ENCODE data around the gene GPC6.

The GPC6 gene

DNA sequence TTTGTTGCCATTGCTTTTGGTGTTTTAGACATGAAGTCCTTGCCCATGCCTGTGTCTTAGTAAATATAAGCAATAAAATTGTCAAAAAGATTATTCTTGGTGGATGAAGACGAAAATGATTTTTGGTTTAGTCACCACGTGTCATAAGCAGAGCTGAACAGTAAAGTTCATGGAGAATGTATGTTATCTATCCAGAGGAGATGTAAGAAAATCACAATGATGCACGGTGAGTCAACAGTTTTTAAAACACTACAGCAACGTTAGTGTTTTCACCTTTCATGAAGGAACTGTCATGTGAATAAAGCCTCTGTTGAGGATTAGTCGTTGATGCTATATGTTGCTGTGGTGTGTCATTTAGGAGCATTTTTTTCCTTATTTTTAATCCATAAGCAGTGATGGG, 137.6 kb downstream of the GPC6 start:
- TF ChIP-seq, protein P1, sequence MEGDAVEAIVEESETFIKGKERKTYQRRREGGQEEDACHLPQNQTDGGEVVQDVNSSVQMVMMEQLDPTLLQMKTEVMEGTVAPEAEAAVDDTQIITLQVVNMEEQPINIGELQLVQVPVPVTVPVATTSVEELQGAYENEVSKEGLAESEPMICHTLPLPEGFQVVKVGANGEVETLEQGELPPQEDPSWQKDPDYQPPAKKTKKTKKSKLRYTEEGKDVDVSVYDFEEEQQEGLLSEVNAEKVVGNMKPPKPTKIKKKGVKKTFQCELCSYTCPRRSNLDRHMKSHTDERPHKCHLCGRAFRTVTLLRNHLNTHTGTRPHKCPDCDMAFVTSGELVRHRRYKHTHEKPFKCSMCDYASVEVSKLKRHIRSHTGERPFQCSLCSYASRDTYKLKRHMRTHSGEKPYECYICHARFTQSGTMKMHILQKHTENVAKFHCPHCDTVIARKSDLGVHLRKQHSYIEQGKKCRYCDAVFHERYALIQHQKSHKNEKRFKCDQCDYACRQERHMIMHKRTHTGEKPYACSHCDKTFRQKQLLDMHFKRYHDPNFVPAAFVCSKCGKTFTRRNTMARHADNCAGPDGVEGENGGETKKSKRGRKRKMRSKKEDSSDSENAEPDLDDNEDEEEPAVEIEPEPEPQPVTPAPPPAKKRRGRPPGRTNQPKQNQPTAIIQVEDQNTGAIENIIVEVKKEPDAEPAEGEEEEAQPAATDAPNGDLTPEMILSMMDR (IDR thresholded peaks at IDR 0.05; ENCODE audit: low read depth, low read length, missing control alignments), result no peak
- no peak overlapping the region for H3K4me3 ChIP-seq (replicated peaks; ENCODE audit: low read depth, low read length)
- DNase-seq (ENCODE audit: extremely low read depth, low read depth), result no peak

DNA sequence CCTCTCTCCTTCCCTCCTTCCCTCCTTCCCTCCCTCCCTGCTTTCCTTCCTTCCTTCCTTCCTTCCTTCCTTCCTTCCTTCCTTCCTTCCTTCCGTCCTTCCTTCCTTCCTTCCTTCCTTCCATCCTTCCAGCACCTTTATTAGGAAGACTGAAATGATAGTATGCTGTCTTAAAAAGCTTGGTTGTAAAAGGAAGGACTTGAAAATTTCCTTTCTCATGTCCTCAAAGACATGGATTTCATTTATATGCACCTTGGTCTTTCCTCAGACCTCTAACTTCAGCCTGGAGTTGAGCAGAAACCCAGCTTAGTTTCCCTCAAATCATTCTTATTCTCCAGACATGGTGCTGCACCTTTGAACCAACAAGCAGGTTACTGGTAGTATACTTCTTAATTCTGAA, 141.7 kb downstream of the GPC6 start:
- no peak overlapping the region for H3K4me3 ChIP-seq (replicated peaks; ENCODE audit: low read depth, low read length)
- TF ChIP-seq, protein P1 (IDR thresholded peaks at IDR 0.05; ENCODE audit: low read depth, low read length, missing control alignments), result no peak
- DNase-seq (ENCODE audit: extremely low read depth, low read depth), result no peak

DNA sequence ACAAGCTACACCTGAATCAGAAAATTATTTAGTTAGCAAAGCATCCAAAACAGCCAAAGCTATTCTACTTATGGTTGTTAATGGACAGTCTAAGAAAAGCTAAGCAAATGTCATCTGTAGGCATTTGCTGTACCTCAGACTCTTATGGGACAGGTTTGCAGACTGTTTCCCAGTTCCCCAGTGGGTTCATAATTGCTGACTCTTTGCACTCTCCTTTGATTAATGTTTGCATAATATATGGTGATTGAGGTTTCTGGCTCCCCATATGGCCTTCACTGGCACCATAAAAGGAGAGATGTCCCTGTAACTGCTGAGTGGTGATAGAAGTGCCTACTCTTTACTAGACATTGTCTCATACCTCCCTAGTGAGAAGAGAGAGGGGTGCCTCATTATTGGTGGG, 142.1 kb downstream of the GPC6 start:
- DNase-seq (ENCODE audit: extremely low read depth, low read depth), result no peak
- H3K4me3 ChIP-seq (replicated peaks; ENCODE audit: low read depth, low read length), result no peak overlapping the region
- TF ChIP-seq, protein P1 (IDR thresholded peaks at IDR 0.05; ENCODE audit: low read depth, low read length, missing control alignments), result no peak

DNA sequence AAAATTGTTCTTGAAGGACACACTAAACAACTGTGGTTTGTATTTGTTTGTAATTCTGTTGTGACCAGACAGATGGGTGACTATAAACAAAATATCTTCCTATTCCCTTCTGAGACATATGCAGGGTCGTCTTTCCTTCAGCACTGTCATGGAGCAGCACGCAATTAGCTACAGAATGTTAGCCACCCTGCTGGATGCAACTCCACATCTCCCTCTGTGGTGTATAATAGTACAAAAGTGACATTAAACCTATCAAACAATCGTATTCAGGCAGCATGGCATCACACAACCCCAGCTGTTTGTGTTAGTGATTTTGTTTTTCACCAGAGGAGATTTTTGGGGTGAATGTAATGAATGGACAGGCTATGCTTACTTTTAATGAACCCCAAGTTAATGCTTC, 146.2 kb downstream of the GPC6 start:
- no peak overlapping the region for H3K4me3 ChIP-seq (replicated peaks; ENCODE audit: low read depth, low read length)
- TF ChIP-seq, protein P1 (IDR thresholded peaks at IDR 0.05; ENCODE audit: low read depth, low read length, missing control alignments), result no peak
- no peak for DNase-seq (ENCODE audit: extremely low read depth, low read depth)

DNA sequence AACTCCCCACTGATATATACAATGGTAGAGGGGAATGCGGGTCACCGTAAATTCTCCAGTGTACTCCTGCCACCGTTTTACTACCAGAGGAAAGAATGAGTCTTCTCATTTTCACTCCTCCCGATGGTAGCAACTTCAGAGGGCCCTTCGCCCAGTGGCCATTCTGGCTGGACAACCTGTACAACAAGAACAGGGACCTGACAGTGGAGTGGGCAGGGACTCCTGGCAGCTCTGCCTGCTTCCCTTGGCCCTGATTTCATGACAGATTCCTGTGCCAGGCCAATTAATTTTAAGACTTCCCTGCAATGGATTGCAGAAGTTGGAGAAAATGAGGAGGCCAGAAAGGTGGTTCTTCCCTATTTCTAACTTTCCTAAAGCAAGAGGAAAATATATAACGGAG, 148.9 kb downstream of the GPC6 start:
- TF ChIP-seq, protein P1 (IDR thresholded peaks at IDR 0.05; ENCODE audit: low read depth, low read length, missing control alignments), result no peak
- no peak overlapping the region for H3K4me3 ChIP-seq (replicated peaks; ENCODE audit: low read depth, low read length)
- DNase-seq (ENCODE audit: extremely low read depth, low read depth), result no peak

DNA sequence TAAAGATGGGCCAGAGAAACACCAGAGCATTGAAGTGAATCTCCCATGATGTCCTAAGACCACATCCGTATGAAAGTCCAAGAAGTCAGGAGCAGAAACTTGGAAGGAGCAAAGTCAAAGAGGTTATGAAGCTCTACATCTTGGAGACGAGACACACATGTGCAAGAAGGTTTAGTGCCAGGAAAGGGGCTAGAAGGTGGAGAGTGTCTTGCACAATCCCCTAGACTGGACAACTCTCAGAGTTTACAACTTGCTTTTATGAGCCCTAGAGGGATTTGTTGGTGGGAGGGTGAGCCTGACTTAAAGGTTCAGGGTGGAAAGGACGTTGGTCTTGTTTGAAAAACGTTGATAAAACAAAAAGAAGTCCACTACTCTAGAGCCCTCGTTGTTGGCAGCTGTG, 150.6 kb downstream of the GPC6 start:
- no peak overlapping the region for H3K4me3 ChIP-seq (replicated peaks; ENCODE audit: low read depth, low read length)
- DNase-seq (ENCODE audit: extremely low read depth, low read depth), result no peak
- TF ChIP-seq, protein P1 (IDR thresholded peaks at IDR 0.05; ENCODE audit: low read depth, low read length, missing control alignments), result no peak

DNA sequence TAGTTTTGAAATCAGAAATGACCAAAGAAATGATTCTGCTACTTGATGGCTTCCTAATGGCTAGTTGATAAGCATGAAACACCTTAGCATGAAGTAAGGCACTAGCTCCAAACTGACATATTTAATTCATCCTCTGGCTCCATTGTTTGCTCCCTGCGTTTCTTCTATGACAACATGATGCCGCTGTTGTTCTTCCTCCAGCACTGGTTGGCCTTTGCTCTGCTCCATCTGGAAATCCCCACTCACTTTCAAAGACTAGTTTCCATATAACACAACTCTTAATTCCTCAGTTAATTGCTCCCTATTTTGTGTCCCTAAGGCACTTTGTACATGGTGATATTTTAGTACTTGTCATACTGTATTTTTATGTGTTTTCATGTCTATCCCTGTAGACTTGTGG, 151.6 kb downstream of the GPC6 start:
- TF ChIP-seq, protein P1 (IDR thresholded peaks at IDR 0.05; ENCODE audit: low read depth, low read length, missing control alignments), result no peak
- no peak for DNase-seq (ENCODE audit: extremely low read depth, low read depth)
- no peak overlapping the region for H3K4me3 ChIP-seq (replicated peaks; ENCODE audit: low read depth, low read length)
